IPS-15b (cell line): ENCODE results near the gene RFX8.

ENCODE experiments used
- H3K27me3 ChIP-seq: one replicate; pipeline ENCODE4 v1.6.1; 2013; ENCODE audit warnings: low read length; ENCODE audit not compliant: control insufficient read depth, insufficient read depth
- H3K36me3 ChIP-seq: one replicate; pipeline ENCODE4 v1.6.1; 2013; ENCODE audit warnings: low read length; ENCODE audit not compliant: control insufficient read depth, insufficient read depth
- H3K4me1 ChIP-seq: one replicate; pipeline ENCODE4 v1.6.1; 2013; ENCODE audit warnings: mild to moderate bottlenecking, low read length; ENCODE audit not compliant: control insufficient read depth, insufficient read depth
- H3K4me3 ChIP-seq: one replicate; pipeline ENCODE4 v1.5.1; 2013; ENCODE audit warnings: low read depth, low read length
- H3K9ac ChIP-seq: one replicate; pipeline ENCODE4 v1.6.1; 2013; ENCODE audit warnings: low read depth, mild to moderate bottlenecking, low read length
- H3K9me3 ChIP-seq: one replicate; pipeline ENCODE4 v1.6.1; 2013; ENCODE audit warnings: mild to moderate bottlenecking, low read length; ENCODE audit not compliant: control insufficient read depth, insufficient read depth

Gene RFX8

GRCh38 chr2:101403745-101404144 is 71.2 kb downstream of the RFX8 start:
- peaks cover 4% of the 10 kb centered on the region for H3K4me1 ChIP-seq
- H3K9me3 ChIP-seq = no peaks in the 10 kb centered on the region
- no peaks in the 10 kb centered on the region for H3K27me3 ChIP-seq
- H3K9ac ChIP-seq = no peak overlapping the region
- no peaks in the 10 kb centered on the region for H3K36me3 ChIP-seq
- H3K4me3 ChIP-seq = no peak overlapping the region

GRCh38 chr2:101402630-101403029 is 72.3 kb downstream of the RFX8 start:
- H3K9ac ChIP-seq = no peak overlapping the region
- H3K27me3 ChIP-seq = no peaks in the 10 kb centered on the region
- no peaks in the 10 kb centered on the region for H3K36me3 ChIP-seq
- peaks cover 4% of the 10 kb centered on the region for H3K4me1 ChIP-seq
- no peak overlapping the region for H3K4me3 ChIP-seq
- no peaks in the 10 kb centered on the region for H3K9me3 ChIP-seq

- Histone ChIP-seq H3K9ac (no peak overlapping the region), H3K36me3 (no peaks in the 10 kb centered on the region), H3K27me3 (no peaks in the 10 kb centered on the region), H3K9me3 (no peaks in the 10 kb centered on the region), H3K4me1 (peaks cover 4% of the 10 kb centered on the region), H3K4me3 (no peak overlapping the region)
These were observed 73.0 kb downstream of the RFX8 start for GRCh38 chr2:101401906-101402305.

- Histone ChIP-seq H3K36me3 (no peaks in the 10 kb centered on the region), H3K4me3 (no peak overlapping the region), H3K9me3 (no peaks in the 10 kb centered on the region), H3K9ac (no peak overlapping the region), H3K27me3 (no peaks in the 10 kb centered on the region), H3K4me1 (peaks cover 4% of the 10 kb centered on the region)
These were observed 73.6 kb downstream of the RFX8 start for GRCh38 chr2:101401326-101401665.

GRCh38 chr2:101400506-101401325 is 74.2 kb downstream of the RFX8 start:
- Histone ChIP-seq H3K27me3 (no peaks in the 10 kb centered on the region), H3K4me3 (no peak overlapping the region), H3K4me1 (peaks cover 4% of the 10 kb centered on the region), H3K9ac (no peak overlapping the region), H3K9me3 (no peaks in the 10 kb centered on the region), H3K36me3 (no peaks in the 10 kb centered on the region)

- no peak overlapping the region for H3K4me3 ChIP-seq
- no peak overlapping the region for H3K9ac ChIP-seq
- no peaks in the 10 kb centered on the region for H3K27me3 ChIP-seq
These were observed 74.9 kb downstream of the RFX8 start for GRCh38 chr2:101400048-101400447.

GRCh38 chr2:101399021-101399799 is 75.7 kb downstream of the RFX8 start:
- peaks cover 4% of the 10 kb centered on the region for H3K4me1 ChIP-seq
- no peak overlapping the region for H3K9ac ChIP-seq
- H3K36me3 ChIP-seq = no peaks in the 10 kb centered on the region
- H3K27me3 ChIP-seq = no peaks in the 10 kb centered on the region
- no peak overlapping the region for H3K4me3 ChIP-seq
- no peaks in the 10 kb centered on the region for H3K9me3 ChIP-seq

More at GRCh38 chr2:101400048-101400447, 74.9 kb downstream of the RFX8 start:
- Histone ChIP-seq H3K4me1 (peaks cover 4% of the 10 kb centered on the region), H3K36me3 (no peaks in the 10 kb centered on the region), H3K9me3 (no peaks in the 10 kb centered on the region)

GRCh38 chr2:101398116-101398821 is 76.6 kb downstream of the RFX8 start:
- Histone ChIP-seq H3K9ac (no peak overlapping the region), H3K4me1 (peaks cover 4% of the 10 kb centered on the region), H3K4me3 (no peak overlapping the region), H3K27me3 (no peaks in the 10 kb centered on the region), H3K36me3 (no peaks in the 10 kb centered on the region), H3K9me3 (no peaks in the 10 kb centered on the region)

GRCh38 chr2:101396316-101396717 is 78.6 kb downstream of the RFX8 start:
- no peaks in the 10 kb centered on the region for H3K27me3 ChIP-seq
- no peak overlapping the region for H3K9ac ChIP-seq
- H3K36me3 ChIP-seq = no peaks in the 10 kb centered on the region
- no peak overlapping the region for H3K4me3 ChIP-seq
- H3K9me3 ChIP-seq = no peaks in the 10 kb centered on the region
- H3K4me1 ChIP-seq = peaks cover 4% of the 10 kb centered on the region

GRCh38 chr2:101395545-101396315 is 79.2 kb downstream of the RFX8 start:
- Histone ChIP-seq H3K9ac (no peak overlapping the region), H3K4me3 (no peak overlapping the region), H3K4me1 (peaks cover 4% of the 10 kb centered on the region), H3K27me3 (no peaks in the 10 kb centered on the region), H3K36me3 (no peaks in the 10 kb centered on the region), H3K9me3 (no peaks in the 10 kb centered on the region)

- H3K4me1 ChIP-seq = no peaks in the 10 kb centered on the region
- no peaks in the 10 kb centered on the region for H3K36me3 ChIP-seq
- H3K9ac ChIP-seq = no peak overlapping the region
- peaks cover 29% of the 10 kb centered on the region for H3K27me3 ChIP-seq
- H3K4me3 ChIP-seq = no peak overlapping the region
- no peaks in the 10 kb centered on the region for H3K9me3 ChIP-seq
These were observed 86.7 kb downstream of the RFX8 start for GRCh38 chr2:101388232-101388631.
